Liver (tissue), 9 donors: Measurements from ENCODE around the gene GALNTL6. TPM values are rescaled to one million over a fixed set of nuclear protein-coding genes. Genes with fewer than 3 reads are reported as not detected.

ENCODE experiments used
- DNase-seq: peaks from one replicate; pipeline ENCODE4 v3.0.0-alpha.2; 2017; ENCODE audit warnings: low spot score
- H3K27ac ChIP-seq, 2 donors: one replicate each; pipeline ENCODE4 v1.7.0; 2013; ENCODE audit warnings: inconsistent platforms in 2 of 2, low read length in 2 of 2, control low read depth in 1 of 2, low read depth in 1 of 2, mild to moderate bottlenecking in 1 of 2
- H3K27me3 ChIP-seq, 4 donors: one replicate each; pipeline versions ENCODE4 v1.6.1 to v1.7.0; 2013; ENCODE audit warnings: low read length in 3 of 4, inconsistent platforms in 1 of 4, mild to moderate bottlenecking in 1 of 4, moderate library complexity in 1 of 4; ENCODE audit not compliant: control insufficient read depth in 4 of 4, insufficient read depth in 4 of 4
- H3K36me3 ChIP-seq, 4 donors: one replicate each; pipeline versions ENCODE4 v1.6.1 to v1.7.0; 2013; ENCODE audit warnings: low read length in 3 of 4, mild to moderate bottlenecking in 3 of 4, low read depth in 1 of 4, moderate library complexity in 1 of 4; ENCODE audit not compliant: control insufficient read depth in 4 of 4, insufficient read depth in 3 of 4
- H3K4me1 ChIP-seq, 4 donors: one replicate each; pipeline versions ENCODE4 v1.6.1 to v1.7.0; 2013; ENCODE audit warnings: low read length in 3 of 4, mild to moderate bottlenecking in 3 of 4, moderate library complexity in 1 of 4; ENCODE audit not compliant: control insufficient read depth in 4 of 4, insufficient read depth in 4 of 4
- H3K4me3 ChIP-seq, 3 donors: one replicate each; pipeline versions ENCODE4 v1.6.1 to v1.7.0; 2013; ENCODE audit warnings: low read length in 3 of 3, control low read depth in 1 of 3, low read depth in 1 of 3, mild to moderate bottlenecking in 1 of 3
- H3K9ac ChIP-seq, 2 donors: one replicate each; pipeline ENCODE4 v1.7.0; 2013; ENCODE audit warnings: low read length in 2 of 2, mild to moderate bottlenecking in 2 of 2, moderate library complexity in 2 of 2, control low read depth in 1 of 2, low read depth in 1 of 2
- H3K9me3 ChIP-seq, 4 donors: one replicate each; pipeline versions ENCODE4 v1.6.1 to v1.7.0; 2013; ENCODE audit warnings: low read length in 3 of 4; ENCODE audit not compliant: control insufficient read depth in 4 of 4
- EGR1 ChIP-seq, 2 donors: IDR thresholded peaks; 2 replicates each; pipeline ENCODE4 v1.6.1; 2016 to 2018; ENCODE audit warnings: antibody characterized with exemption in 2 of 2, low read depth in 2 of 2
- FOXA1 ChIP-seq: IDR thresholded peaks from 2 replicates; pipeline ENCODE4 v1.6.1; 2016; ENCODE audit warnings: antibody characterized with exemption
- FOXA2 ChIP-seq: IDR thresholded peaks from 2 replicates; pipeline ENCODE4 v1.6.1; 2016; ENCODE audit warnings: antibody characterized with exemption
- GABPA ChIP-seq, 2 donors: IDR thresholded peaks in 1 of 2; conservative IDR thresholded peaks in 1 of 2; 2 replicates each; pipeline ENCODE4 v1.6.1; 2016; ENCODE audit warnings: antibody characterized with exemption in 2 of 2, mild to moderate bottlenecking in 1 of 2, moderate library complexity in 1 of 2
- HNF4A ChIP-seq, 2 donors: conservative IDR thresholded peaks; 2 replicates each; pipeline ENCODE4 v1.6.1; 2016; ENCODE audit warnings: antibody characterized with exemption in 2 of 2, mild to moderate bottlenecking in 2 of 2
- HNF4G ChIP-seq: IDR thresholded peaks from 2 replicates; pipeline ENCODE4 v1.6.1; 2016; ENCODE audit warnings: antibody characterized with exemption
- JUND ChIP-seq, 2 donors: IDR thresholded peaks; 2 replicates each; pipeline ENCODE4 v1.6.1; 2016; ENCODE audit warnings: antibody characterized with exemption in 2 of 2
- MAX ChIP-seq: IDR thresholded peaks from 2 replicates; pipeline ENCODE4 v1.6.1; 2016; ENCODE audit warnings: antibody characterized with exemption
- NR2F2 ChIP-seq: IDR thresholded peaks from 2 replicates; pipeline ENCODE4 v1.6.1; 2016; ENCODE audit warnings: antibody characterized with exemption
- RAD21 ChIP-seq, 2 donors: IDR thresholded peaks; 2 replicates each; pipeline ENCODE4 v1.6.1; 2016; ENCODE audit warnings: antibody characterized with exemption in 2 of 2, mild to moderate bottlenecking in 2 of 2
- RXRA ChIP-seq, 2 donors: IDR thresholded peaks; 2 replicates each; pipeline ENCODE4 v1.6.1; 2017 to 2018; ENCODE audit warnings: antibody characterized with exemption in 2 of 2, mild to moderate bottlenecking in 1 of 2
- SP1 ChIP-seq: IDR thresholded peaks from 2 replicates; pipeline ENCODE4 v1.6.1; 2018; ENCODE audit warnings: antibody characterized with exemption, mild to moderate bottlenecking
- TAF1 ChIP-seq: conservative IDR thresholded peaks from 2 replicates; pipeline ENCODE4 v1.6.1; 2016; ENCODE audit warnings: antibody characterized with exemption, mild to moderate bottlenecking
- YY1 ChIP-seq: IDR thresholded peaks from 2 replicates; pipeline ENCODE4 v1.6.1; 2016; ENCODE audit warnings: antibody characterized with exemption, mild to moderate bottlenecking
- WGBS: extraction: QIAGEN DNeasy Blood & Tissue Kit; methylation state at CpG from one replicate; pipeline ENCODE4 v1.1.7; 2013; 5-methylcytosine and 5-hydroxymethylcytosine counted together
- polyA plus RNA-seq, 2 donors: library from polyadenylated mRNA; stranded (reverse) in 1 of 2; unstranded in 1 of 2; fragments of 200-250 nt in 1 of 2; fragments of >200 nt in 1 of 2; fragmentation: Nextera tagmentation in 1 of 2; extraction: Ambion mirVana in 1 of 2; gene quantifications; one replicate each; pipeline versions ENCODE4 v1.2.1 to v1.2.3, GENCODE V29; 2013 to 2015
- total RNA-seq, 2 donors: library from RNA; depleted of rRNA; stranded (reverse); fragments of >200 nt; gene quantifications; one replicate each; pipeline ENCODE4 v1.2.3, GENCODE V29; 2014
- TF ChIP-seq, protein P1 (sequence below): IDR thresholded peaks from 2 replicates; pipeline ENCODE4 v1.6.1; 2016; ENCODE audit warnings: antibody characterized with exemption
- TF ChIP-seq, protein P2 (sequence below): IDR thresholded peaks from 2 replicates; pipeline ENCODE4 v1.6.1; 2016; ENCODE audit warnings: antibody characterized with exemption, mild to moderate bottlenecking
- TF ChIP-seq, protein P3 (sequence below): fragments of 150-350 bp; IDR thresholded peaks from 2 replicates; pipeline ENCODE4 v1.5.1; 2017; ENCODE audit warnings: improper control_type of control experiment, low read depth, low read length; ENCODE audit not compliant: missing input control
- TF ChIP-seq, protein P4 (sequence below): IDR thresholded peaks from 2 replicates; pipeline ENCODE4 v1.6.1; 2016; ENCODE audit warnings: antibody characterized with exemption
- donor health status: healthy.
- donor health status: healthy.
- donor health status: healthy.
- donor health status: healthy.
- donor health status: healthy.

Gene GALNTL6
- total and polyA plus RNA-seq, 4 donors: 0.06 to 0.08 TPM; not detected in 2

- TF ChIP-seq JUND (IDR thresholded peaks at IDR 0.05): no peak
- no peak for TF ChIP-seq GABPA (IDR thresholded peaks at IDR 0.05 in 1 of 2, conservative IDR thresholded peaks at IDR 0.05 in 1 of 2)
- TF ChIP-seq, protein P1, sequence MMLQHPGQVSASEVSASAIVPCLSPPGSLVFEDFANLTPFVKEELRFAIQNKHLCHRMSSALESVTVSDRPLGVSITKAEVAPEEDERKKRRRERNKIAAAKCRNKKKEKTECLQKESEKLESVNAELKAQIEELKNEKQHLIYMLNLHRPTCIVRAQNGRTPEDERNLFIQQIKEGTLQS: no peak
- no peak for TF ChIP-seq EGR1 (IDR thresholded peaks at IDR 0.05; ENCODE audit: low read depth in 2 of 2)
- TF ChIP-seq SP1: no peak
- no peak for TF ChIP-seq HNF4A (conservative IDR thresholded peaks at IDR 0.05)
- no peak for TF ChIP-seq MAX
- TF ChIP-seq FOXA2: no peak
Observed at GRCh38 chr4:172785613-172786012, 972.4 kb downstream of the GALNTL6 start (continued).

DNA sequence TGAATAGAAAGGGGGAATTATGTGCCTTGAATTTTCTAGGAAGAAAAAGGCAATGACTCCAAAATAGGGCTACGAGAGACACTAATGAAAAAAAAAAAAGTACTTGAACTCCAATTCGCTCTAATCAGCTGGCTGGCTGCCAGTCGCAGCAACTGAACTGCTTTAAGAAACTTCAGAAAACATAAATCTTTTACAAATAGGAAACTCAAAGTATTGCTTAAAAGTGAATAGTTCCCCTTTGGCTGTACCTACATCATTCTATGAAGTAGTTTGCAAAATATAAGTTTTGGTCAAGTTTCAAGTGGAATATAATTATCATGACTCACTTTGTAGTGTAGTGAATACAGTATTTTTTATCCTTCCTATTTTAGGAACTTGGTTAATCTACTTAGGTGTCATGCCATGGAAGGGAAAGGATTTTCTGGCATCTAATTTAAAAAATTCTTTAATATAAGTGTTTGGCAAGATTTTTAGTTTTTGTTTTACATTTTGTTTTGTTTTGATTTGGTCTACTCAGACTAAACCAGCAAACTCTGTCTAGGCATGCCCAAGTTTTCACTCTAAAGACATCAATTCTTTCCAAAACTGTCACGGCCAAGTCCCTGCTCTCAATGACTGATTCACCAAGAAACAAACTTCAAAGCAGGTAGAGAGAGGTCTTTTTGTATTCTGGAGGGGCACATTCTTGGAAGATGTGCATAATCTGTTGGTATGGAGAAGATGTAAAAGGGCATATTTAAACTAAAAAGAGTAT is 973.0 kb downstream of the GALNTL6 start:
- Histone ChIP-seq H3K9ac (no peak overlapping the region), H3K36me3 (no peaks in the 10 kb centered on the region), H3K27ac (no peak overlapping the region), H3K9me3 (no peaks in the 10 kb centered on the region), H3K27me3 (peaks cover 0 to 3% (median 0%) of the 10 kb centered on the region in 4 donors), H3K4me3 (no peak overlapping the region), H3K4me1 (no peaks in the 10 kb centered on the region)
- no peak for DNase-seq
- TF ChIP-seq, protein P2, sequence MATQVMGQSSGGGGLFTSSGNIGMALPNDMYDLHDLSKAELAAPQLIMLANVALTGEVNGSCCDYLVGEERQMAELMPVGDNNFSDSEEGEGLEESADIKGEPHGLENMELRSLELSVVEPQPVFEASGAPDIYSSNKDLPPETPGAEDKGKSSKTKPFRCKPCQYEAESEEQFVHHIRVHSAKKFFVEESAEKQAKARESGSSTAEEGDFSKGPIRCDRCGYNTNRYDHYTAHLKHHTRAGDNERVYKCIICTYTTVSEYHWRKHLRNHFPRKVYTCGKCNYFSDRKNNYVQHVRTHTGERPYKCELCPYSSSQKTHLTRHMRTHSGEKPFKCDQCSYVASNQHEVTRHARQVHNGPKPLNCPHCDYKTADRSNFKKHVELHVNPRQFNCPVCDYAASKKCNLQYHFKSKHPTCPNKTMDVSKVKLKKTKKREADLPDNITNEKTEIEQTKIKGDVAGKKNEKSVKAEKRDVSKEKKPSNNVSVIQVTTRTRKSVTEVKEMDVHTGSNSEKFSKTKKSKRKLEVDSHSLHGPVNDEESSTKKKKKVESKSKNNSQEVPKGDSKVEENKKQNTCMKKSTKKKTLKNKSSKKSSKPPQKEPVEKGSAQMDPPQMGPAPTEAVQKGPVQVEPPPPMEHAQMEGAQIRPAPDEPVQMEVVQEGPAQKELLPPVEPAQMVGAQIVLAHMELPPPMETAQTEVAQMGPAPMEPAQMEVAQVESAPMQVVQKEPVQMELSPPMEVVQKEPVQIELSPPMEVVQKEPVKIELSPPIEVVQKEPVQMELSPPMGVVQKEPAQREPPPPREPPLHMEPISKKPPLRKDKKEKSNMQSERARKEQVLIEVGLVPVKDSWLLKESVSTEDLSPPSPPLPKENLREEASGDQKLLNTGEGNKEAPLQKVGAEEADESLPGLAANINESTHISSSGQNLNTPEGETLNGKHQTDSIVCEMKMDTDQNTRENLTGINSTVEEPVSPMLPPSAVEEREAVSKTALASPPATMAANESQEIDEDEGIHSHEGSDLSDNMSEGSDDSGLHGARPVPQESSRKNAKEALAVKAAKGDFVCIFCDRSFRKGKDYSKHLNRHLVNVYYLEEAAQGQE: no peak
- no peak for TF ChIP-seq RXRA (IDR thresholded peaks at IDR 0.05)
- TF ChIP-seq HNF4G: no peak
- TF ChIP-seq YY1: no peak
- no peak for TF ChIP-seq GABPA (IDR thresholded peaks at IDR 0.05 in 1 of 2, conservative IDR thresholded peaks at IDR 0.05 in 1 of 2)
- no peak for TF ChIP-seq MAX
- TF ChIP-seq, protein P3, sequence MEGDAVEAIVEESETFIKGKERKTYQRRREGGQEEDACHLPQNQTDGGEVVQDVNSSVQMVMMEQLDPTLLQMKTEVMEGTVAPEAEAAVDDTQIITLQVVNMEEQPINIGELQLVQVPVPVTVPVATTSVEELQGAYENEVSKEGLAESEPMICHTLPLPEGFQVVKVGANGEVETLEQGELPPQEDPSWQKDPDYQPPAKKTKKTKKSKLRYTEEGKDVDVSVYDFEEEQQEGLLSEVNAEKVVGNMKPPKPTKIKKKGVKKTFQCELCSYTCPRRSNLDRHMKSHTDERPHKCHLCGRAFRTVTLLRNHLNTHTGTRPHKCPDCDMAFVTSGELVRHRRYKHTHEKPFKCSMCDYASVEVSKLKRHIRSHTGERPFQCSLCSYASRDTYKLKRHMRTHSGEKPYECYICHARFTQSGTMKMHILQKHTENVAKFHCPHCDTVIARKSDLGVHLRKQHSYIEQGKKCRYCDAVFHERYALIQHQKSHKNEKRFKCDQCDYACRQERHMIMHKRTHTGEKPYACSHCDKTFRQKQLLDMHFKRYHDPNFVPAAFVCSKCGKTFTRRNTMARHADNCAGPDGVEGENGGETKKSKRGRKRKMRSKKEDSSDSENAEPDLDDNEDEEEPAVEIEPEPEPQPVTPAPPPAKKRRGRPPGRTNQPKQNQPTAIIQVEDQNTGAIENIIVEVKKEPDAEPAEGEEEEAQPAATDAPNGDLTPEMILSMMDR: no peak
- TF ChIP-seq TAF1: no peak
- TF ChIP-seq JUND (IDR thresholded peaks at IDR 0.05): no peak
- TF ChIP-seq FOXA2: no peak
- no peak for TF ChIP-seq HNF4A (conservative IDR thresholded peaks at IDR 0.05)
- TF ChIP-seq FOXA1: no peak
- TF ChIP-seq, protein P4, sequence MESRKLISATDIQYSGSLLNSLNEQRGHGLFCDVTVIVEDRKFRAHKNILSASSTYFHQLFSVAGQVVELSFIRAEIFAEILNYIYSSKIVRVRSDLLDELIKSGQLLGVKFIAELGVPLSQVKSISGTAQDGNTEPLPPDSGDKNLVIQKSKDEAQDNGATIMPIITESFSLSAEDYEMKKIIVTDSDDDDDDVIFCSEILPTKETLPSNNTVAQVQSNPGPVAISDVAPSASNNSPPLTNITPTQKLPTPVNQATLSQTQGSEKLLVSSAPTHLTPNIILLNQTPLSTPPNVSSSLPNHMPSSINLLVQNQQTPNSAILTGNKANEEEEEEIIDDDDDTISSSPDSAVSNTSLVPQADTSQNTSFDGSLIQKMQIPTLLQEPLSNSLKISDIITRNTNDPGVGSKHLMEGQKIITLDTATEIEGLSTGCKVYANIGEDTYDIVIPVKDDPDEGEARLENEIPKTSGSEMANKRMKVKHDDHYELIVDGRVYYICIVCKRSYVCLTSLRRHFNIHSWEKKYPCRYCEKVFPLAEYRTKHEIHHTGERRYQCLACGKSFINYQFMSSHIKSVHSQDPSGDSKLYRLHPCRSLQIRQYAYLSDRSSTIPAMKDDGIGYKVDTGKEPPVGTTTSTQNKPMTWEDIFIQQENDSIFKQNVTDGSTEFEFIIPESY: no peak
- TF ChIP-seq, protein P1: no peak
- no peak for TF ChIP-seq NR2F2
- no peak for TF ChIP-seq EGR1 (IDR thresholded peaks at IDR 0.05; ENCODE audit: low read depth in 2 of 2)
- TF ChIP-seq SP1: no peak
- no peak for TF ChIP-seq RAD21 (IDR thresholded peaks at IDR 0.05)
- WGBS: 56% methylated on average over 4 of the region's 4 CpGs
